Measurements from ENCODE around the gene KCNF1. TPM values are rescaled to one million over a fixed set of nuclear protein-coding genes. Genes with fewer than 3 reads are reported as not detected.

KCNF1 gene
- total RNA-seq, 2 donors from 2014 or later = not detected

DNA sequence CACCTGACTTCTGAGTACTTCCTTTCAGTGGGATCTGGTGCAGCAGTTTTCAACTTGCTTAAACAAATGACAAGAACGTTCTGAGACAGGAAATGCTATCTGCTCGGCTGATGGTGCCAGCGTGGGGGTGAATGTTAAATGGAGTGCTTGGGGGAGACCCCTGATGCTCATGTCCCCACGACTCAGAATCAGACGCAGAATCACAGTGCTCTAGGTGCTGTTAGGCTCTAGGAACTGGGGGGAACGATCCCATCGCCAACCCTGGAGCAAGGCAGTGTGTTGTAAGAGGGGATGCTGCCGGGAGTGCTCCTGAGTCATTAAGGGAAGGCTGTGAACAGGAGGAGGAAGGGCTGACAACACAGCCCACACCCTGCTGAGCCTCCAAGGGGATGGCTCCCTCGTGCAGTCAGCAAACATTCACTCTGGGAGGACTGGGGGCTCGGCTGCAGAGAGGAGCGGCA lies 34.1 kb upstream of the KCNF1 start:
- TF ChIP-seq, protein P1, sequence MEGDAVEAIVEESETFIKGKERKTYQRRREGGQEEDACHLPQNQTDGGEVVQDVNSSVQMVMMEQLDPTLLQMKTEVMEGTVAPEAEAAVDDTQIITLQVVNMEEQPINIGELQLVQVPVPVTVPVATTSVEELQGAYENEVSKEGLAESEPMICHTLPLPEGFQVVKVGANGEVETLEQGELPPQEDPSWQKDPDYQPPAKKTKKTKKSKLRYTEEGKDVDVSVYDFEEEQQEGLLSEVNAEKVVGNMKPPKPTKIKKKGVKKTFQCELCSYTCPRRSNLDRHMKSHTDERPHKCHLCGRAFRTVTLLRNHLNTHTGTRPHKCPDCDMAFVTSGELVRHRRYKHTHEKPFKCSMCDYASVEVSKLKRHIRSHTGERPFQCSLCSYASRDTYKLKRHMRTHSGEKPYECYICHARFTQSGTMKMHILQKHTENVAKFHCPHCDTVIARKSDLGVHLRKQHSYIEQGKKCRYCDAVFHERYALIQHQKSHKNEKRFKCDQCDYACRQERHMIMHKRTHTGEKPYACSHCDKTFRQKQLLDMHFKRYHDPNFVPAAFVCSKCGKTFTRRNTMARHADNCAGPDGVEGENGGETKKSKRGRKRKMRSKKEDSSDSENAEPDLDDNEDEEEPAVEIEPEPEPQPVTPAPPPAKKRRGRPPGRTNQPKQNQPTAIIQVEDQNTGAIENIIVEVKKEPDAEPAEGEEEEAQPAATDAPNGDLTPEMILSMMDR (IDR thresholded peaks at IDR 0.05) = no peak
- no peak overlapping the region for H3K27ac ChIP-seq
- H3K27me3 ChIP-seq (replicated peaks; ENCODE audit: insufficient read depth) = no peaks in the 10 kb centered on the region
- H3K36me3 ChIP-seq = no peaks in the 10 kb centered on the region
- ATAC-seq (ENCODE audit: insufficient number of reproducible peaks, low FRiP score, low read depth) (no peak), DNase-seq (ENCODE audit: low spot score) (no peak)
- no peaks in the 10 kb centered on the region for H3K9me3 ChIP-seq
- H3K4me3 ChIP-seq = no peak overlapping the region
- H3K4me1 ChIP-seq (ENCODE audit: control insufficient read depth in 1 of 2, low read depth in 2 of 2) = no peaks in the 10 kb centered on the region

DNA sequence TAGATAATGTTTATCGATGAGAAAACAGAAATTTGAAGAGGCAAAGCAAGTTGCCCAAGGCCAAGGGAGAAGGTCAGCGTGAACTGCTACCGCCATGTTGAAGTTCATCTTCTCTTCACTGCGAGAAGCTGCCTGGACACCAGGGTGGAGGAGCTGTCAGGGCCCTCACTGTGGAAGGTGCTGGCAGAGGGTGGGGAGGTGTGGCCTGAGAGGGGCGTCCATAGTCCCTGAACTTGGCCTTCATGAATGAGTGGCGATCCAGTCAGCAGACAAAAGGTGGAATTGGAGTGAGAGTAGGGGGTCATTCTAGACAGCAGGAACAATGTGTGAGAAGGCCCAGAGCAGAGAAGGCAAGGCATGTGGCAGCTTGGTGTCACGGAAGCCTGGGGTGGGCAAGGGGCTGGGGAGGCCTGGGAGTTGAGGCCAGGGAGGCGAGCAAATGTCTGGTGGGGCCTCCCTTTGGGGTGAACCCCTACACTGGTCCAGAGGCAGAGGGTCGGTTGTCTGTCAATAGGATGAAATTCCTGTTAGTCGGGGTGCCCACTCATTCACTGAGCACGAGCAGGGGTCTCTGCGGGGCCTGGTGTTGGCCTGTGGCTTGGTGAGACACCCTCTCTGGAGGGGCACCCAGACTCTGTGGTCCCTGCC lies 33.3 kb upstream of the KCNF1 start:
- no peaks in the 10 kb centered on the region for H3K4me1 ChIP-seq (ENCODE audit: control insufficient read depth in 1 of 2, low read depth in 2 of 2)
- H3K27ac ChIP-seq = no peak overlapping the region
- no peak overlapping the region for H3K4me3 ChIP-seq
- no peaks in the 10 kb centered on the region for H3K9me3 ChIP-seq
- no peaks in the 10 kb centered on the region for H3K27me3 ChIP-seq (replicated peaks; ENCODE audit: insufficient read depth)
- no peak for ATAC-seq (ENCODE audit: insufficient number of reproducible peaks, low FRiP score, low read depth)
- TF ChIP-seq, protein P1 (IDR thresholded peaks at IDR 0.05) = no peak
- no peak for DNase-seq (ENCODE audit: low spot score)
- no peaks in the 10 kb centered on the region for H3K36me3 ChIP-seq

DNA sequence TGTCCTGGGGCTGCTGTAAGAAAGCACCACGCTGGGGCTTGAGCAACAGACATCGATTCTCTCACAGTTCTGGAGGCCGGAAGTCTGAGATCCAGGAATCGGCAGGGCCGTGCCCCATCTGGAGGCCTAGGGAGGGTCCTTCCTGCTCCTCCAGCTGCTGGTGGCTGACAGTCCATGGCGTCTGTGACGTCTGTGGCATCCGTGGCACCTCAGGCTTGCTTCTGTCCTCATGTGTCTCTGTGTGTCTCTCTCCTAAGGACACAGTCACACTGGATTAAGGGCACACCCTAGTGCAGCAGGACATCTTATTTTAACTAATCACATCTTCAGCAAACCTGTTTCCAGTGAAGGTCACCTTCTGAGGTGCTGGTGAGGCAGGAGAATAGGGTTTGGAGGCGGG lies 32.6 kb upstream of the KCNF1 start:
- no peak overlapping the region for H3K27ac ChIP-seq
- no peak for DNase-seq (ENCODE audit: low spot score)
- no peaks in the 10 kb centered on the region for H3K4me1 ChIP-seq (ENCODE audit: control insufficient read depth in 1 of 2, low read depth in 2 of 2)
- H3K9me3 ChIP-seq = no peaks in the 10 kb centered on the region
- H3K27me3 ChIP-seq (replicated peaks; ENCODE audit: insufficient read depth) = no peaks in the 10 kb centered on the region
- H3K36me3 ChIP-seq = no peaks in the 10 kb centered on the region
- H3K4me3 ChIP-seq = no peak overlapping the region
- TF ChIP-seq, protein P1 (IDR thresholded peaks at IDR 0.05) = no peak
- ATAC-seq (ENCODE audit: insufficient number of reproducible peaks, low FRiP score, low read depth) = no peak

DNA sequence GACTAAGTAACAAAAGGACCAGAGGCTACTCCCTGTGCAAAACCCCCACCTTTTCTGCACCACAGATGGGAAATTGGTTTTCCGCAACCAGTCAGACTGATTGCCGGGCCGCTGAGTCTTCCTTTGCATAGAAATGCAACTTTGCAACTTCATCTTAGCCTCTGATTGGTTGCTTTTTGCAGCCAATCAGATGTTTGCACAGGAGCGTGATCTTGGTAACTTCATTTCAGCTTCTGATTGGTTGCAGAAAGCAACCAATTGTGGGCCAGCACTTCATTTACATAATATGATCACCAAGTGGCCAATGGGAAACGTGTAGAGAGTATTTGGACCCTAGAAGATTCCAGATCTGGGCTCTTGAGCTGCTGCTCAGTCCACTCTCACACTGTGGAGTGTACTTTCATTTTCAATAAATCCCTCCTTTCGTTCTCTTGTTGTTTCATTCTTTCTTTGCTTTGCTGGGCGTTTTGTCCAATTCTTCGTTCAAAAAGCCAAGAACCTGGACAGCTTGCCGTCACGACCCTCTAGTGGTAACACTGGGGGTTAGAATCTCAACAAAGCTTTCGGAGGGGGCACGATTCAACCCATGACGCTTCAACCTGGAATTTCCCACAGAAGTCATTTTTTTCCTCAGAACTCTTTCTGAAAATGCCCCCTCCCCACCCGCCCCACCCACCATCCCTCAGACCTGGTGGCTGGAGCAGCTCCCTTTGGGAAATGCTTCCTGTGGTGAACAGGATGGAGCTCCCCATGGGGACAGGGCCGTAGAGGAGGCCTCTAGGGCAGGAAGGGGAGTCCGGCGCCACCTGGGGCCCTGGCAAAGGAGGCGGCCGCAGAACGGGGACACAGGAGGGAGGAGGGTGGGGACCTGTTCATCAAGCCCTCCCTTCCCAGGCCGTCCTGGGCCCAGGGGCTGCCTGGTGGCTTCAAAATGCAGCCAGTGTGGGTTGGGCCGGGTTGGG lies 31.8 kb upstream of the KCNF1 start:
- Histone ChIP-seq H3K4me3 (no peak overlapping the region), H3K4me1 (ENCODE audit: control insufficient read depth in 1 of 2, low read depth in 2 of 2) (no peaks in the 10 kb centered on the region), H3K27ac (no peak overlapping the region), H3K36me3 (no peaks in the 10 kb centered on the region), H3K9me3 (no peaks in the 10 kb centered on the region), H3K27me3 (replicated peaks; ENCODE audit: insufficient read depth) (no peaks in the 10 kb centered on the region)
- DNase-seq (ENCODE audit: low spot score) = no peak
- ATAC-seq (ENCODE audit: insufficient number of reproducible peaks, low FRiP score, low read depth) = no peak
- TF ChIP-seq, protein P1 (IDR thresholded peaks at IDR 0.05) = no peak

DNA sequence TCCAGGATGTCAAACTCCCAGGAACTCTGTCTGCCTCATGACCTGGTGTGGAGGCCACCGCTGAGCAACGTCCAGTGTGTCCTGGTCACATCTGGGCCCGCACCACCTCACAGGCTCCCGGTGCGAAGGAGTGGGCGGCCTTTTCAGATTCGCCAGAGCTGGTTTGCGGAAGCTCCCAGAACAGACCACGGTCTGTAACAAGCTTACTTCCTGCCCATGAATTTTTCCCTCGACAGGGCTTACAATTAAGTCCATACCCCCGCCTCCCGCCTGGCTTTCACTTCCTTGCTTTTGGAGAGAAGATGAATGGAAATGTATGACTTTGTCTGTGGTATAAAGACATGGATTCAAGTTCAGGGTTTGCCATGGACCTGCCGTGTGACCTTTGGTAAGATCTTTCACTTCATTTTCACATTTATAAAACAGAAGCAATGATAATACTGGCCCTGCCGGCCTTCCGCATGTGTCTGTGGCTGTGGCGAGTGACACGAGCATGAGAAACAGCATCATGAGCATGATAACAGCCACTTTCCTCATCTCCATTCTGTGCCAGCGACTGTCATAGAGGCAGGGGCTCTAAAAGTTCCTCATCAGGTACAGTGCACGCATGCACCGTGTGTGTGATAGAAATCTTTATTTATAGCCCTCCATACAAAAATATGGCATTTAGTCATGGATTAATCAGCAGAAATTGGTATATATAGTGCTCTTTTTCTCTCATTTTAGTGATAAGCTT lies 31.0 kb upstream of the KCNF1 start:
- no peaks in the 10 kb centered on the region for H3K4me1 ChIP-seq (ENCODE audit: control insufficient read depth in 1 of 2, low read depth in 2 of 2)
- no peak for ATAC-seq (ENCODE audit: insufficient number of reproducible peaks, low FRiP score, low read depth)
- no peak overlapping the region for H3K27ac ChIP-seq
- H3K27me3 ChIP-seq (replicated peaks; ENCODE audit: insufficient read depth) = no peaks in the 10 kb centered on the region
- no peaks in the 10 kb centered on the region for H3K36me3 ChIP-seq
- TF ChIP-seq, protein P1 (IDR thresholded peaks at IDR 0.05) = no peak
- H3K4me3 ChIP-seq = no peak overlapping the region
- no peaks in the 10 kb centered on the region for H3K9me3 ChIP-seq
- DNase-seq (ENCODE audit: low spot score) = no peak

All from thoracic aorta (tissue), 2 donors.